HepG2 (cell line): ENCODE data around the gene ACE2. TPM values are rescaled to one million over a fixed set of nuclear protein-coding genes. Genes with fewer than 3 reads are reported as not detected.

Experiments
- ATAC-seq: fragments of 200-7000 bp; cut with Tn5 transposase; 3 replicates; pipeline ENCODE4 v1.9.1; 2020; ENCODE audit warnings: mild to moderate bottlenecking, moderate library complexity
- BruUV-seq: library from RNA; stranded (reverse); fragments of 400-500 nt; replicated peaks from 2 replicates; lab custom pipeline; 2021; lab: Mats Ljungman, UMichigan
- CTCF ChIA-PET: fragments of 300-600 bp; formaldehyde crosslinking; extraction: SDS; loops from one replicate; lab custom pipeline; 2021; ENCODE audit warnings: low total read pairs, inconsistent platforms, low intra/inter-chr PET ratio; lab: Yijun Ruan, JAX
- POLR2A ChIA-PET: fragments of 350-600 bp; sonication (Branson Sonifier 250); formaldehyde crosslinking; loops from one replicate; lab custom pipeline; 2020; ENCODE audit warnings: antibody characterized with exemption, inconsistent platforms; lab: Yijun Ruan, JAX
- DNase-seq: peaks from one replicate; pipeline ENCODE4 v3.0.0-alpha.2; 2015; ENCODE audit warnings: low spot score
- FAIRE-seq: peaks from 3 replicates; lab custom pipeline; 2011; peaks lifted over from hg19 to GRCh38; lab: Jason Lieb, UNC
- H2AFZ ChIP-seq: one replicate; pipeline ENCODE4 v1.6.1; 2011; ENCODE audit warnings: low read length, inconsistent platforms
- H3K27ac ChIP-seq: fragments of 300-600 bp; 3 replicates; pipeline ENCODE4 v1.8.0; 2011; ENCODE audit warnings: mixed run types, mild to moderate bottlenecking, mixed read lengths, low read length, inconsistent platforms; ENCODE audit not compliant: insufficient read depth; ENCODE audit errors: extremely low read length
- H3K27me3 ChIP-seq, 2 experiments: fragments of 200-600 bp in 1 of 2; 2 replicates in 1 of 2; 3 replicates in 1 of 2; pipeline versions ENCODE4 v1.6.0 to v1.8.0; 2011; ENCODE audit warnings: low read length in 2 of 2, mild to moderate bottlenecking in 2 of 2, moderate library complexity in 2 of 2, inconsistent platforms in 1 of 2; ENCODE audit not compliant: insufficient read depth in 2 of 2, control insufficient read depth in 1 of 2
- H3K36me3 ChIP-seq, 2 experiments: fragments of 200-600 bp in 1 of 2; replicated peaks in 1 of 2; 2 replicates in 1 of 2; 3 replicates in 1 of 2; pipeline versions ENCODE4 v1.5.1 to v1.8.0; 2011; ENCODE audit warnings: low read length in 2 of 2, inconsistent platforms in 1 of 2; ENCODE audit not compliant: insufficient read depth in 2 of 2, control insufficient read depth in 1 of 2
- H3K4me1 ChIP-seq: 2 replicates; pipeline ENCODE4 v1.5.1; 2012; ENCODE audit warnings: low read length, inconsistent platforms; ENCODE audit not compliant: insufficient read depth
- H3K4me2 ChIP-seq: 2 replicates; pipeline ENCODE4 v1.6.0; 2011; ENCODE audit warnings: low read depth, low read length, inconsistent platforms
- H3K4me3 ChIP-seq, 3 experiments: fragments of 200-600 bp in 1 of 3; sonication (generic), shearing (Covaris generic) in 1 of 3; replicated peaks in 1 of 3; 2 replicates each; pipeline ENCODE4 v1.5.1; 2011 to 2016; ENCODE audit warnings: low read length in 3 of 3, inconsistent platforms in 2 of 3, low read depth in 2 of 3, mild to moderate bottlenecking in 2 of 3, control low read depth in 1 of 3, mixed read lengths in 1 of 3; ENCODE audit not compliant: insufficient read depth in 1 of 3
- H3K79me2 ChIP-seq: one replicate; pipeline ENCODE4 v1.6.1; 2011; ENCODE audit warnings: low read length, inconsistent platforms; ENCODE audit not compliant: insufficient read depth
- H3K9ac ChIP-seq: 2 replicates; pipeline ENCODE4 v1.6.0; 2011; ENCODE audit warnings: mild to moderate bottlenecking, low read depth, low read length, inconsistent platforms; ENCODE audit not compliant: insufficient read depth
- H3K9me3 ChIP-seq: 2 replicates; pipeline ENCODE4 v1.5.1; 2012; ENCODE audit warnings: mild to moderate bottlenecking, low read length
- H4K20me1 ChIP-seq: 2 replicates; pipeline ENCODE4 v1.6.0; 2011; ENCODE audit warnings: inconsistent platforms, mild to moderate bottlenecking, low read length, moderate library complexity; ENCODE audit not compliant: insufficient read depth
- FOXC1 ChIP-seq: sonication (generic); formaldehyde crosslinking; IDR thresholded peaks from 2 replicates; pipeline ENCODE4 v1.8.0; 2022; ENCODE audit warnings: mild to moderate bottlenecking, missing genetic modification reagents, borderline replicate concordance
- MBD4 ChIP-seq: IDR thresholded peaks from 2 replicates; pipeline ENCODE4 v1.6.1; 2012; ENCODE audit warnings: low read length, inconsistent platforms, borderline replicate concordance
- MYC ChIP-seq: sonication (generic); formaldehyde crosslinking; IDR thresholded peaks from 2 replicates; pipeline ENCODE4 v1.9.0; 2021; ENCODE audit warnings: missing genetic modification reagents, borderline replicate concordance
- NFATC3 ChIP-seq: sonication (generic); formaldehyde crosslinking; IDR thresholded peaks from 2 replicates; pipeline ENCODE4 v1.5.1; 2020; ENCODE audit warnings: mild to moderate bottlenecking, missing genetic modification reagents
- RAD51 ChIP-seq: fragments of 450-650 bp; IDR thresholded peaks from 2 replicates; pipeline ENCODE4 v1.6.1; 2016; ENCODE audit warnings: borderline replicate concordance
- SALL1 ChIP-seq: sonication (generic); formaldehyde crosslinking; IDR thresholded peaks from 2 replicates; pipeline ENCODE4 v1.8.0; 2022; ENCODE audit warnings: mild to moderate bottlenecking, missing genetic modification reagents
- ZNF496 ChIP-seq: sonication (generic); formaldehyde crosslinking; IDR thresholded peaks from 2 replicates; pipeline ENCODE4 v1.8.1; 2023; ENCODE audit warnings: mild to moderate bottlenecking, moderate library complexity, missing genetic modification reagents; ENCODE audit not compliant: insufficient replicate concordance
- ZNF781 ChIP-seq: sonication (generic); formaldehyde crosslinking; IDR thresholded peaks from 2 replicates; pipeline ENCODE4 v1.5.1; 2020; ENCODE audit warnings: borderline replicate concordance, mild to moderate bottlenecking, missing genetic modification reagents; ENCODE audit errors: not compliant biosample characterization
- ZSCAN29 ChIP-seq: sonication (generic); formaldehyde crosslinking; conservative IDR thresholded peaks from 2 replicates; pipeline ENCODE4 v1.4.0; 2020; ENCODE audit warnings: mild to moderate bottlenecking, missing genetic modification reagents
- WGBS: methylation state at CpG from one replicate; pipeline ENCODE4 v1.1.6; 2017; ENCODE audit warnings: low lambda C conversion rate; 5-methylcytosine and 5-hydroxymethylcytosine counted together
- in situ Hi-C: cut with HindIII; loops from 2 replicates; pipeline ENCODE4 v1.10.0; 2017; ENCODE audit warnings: low pct_unique_long_range_greater_than_20kb; ENCODE audit not compliant: extremely low pct_ligation_motif_present
- intact Hi-C: fragments of 100-400 bp; cut with micrococcal nuclease; formaldehyde crosslinking; loops from one replicate; pipeline ENCODE4 v1.10.0; 2022; ENCODE audit not compliant: unreplicated experiment
- polyA plus RNA-seq, 8 experiments: library from polyadenylated mRNA; depleted of rRNA in 3 of 8; stranded (reverse) in 7 of 8; unstranded in 1 of 8; fragments of >200 nt; fragmentation: Illumina TruSeq in 4 of 8; extraction: Trizol in 4 of 8; gene quantifications; 2 replicates each; pipeline versions ENCODE4 v1.2.1 to v1.2.3, GENCODE V29; 2011 to 2016; ENCODE audit warnings: low read depth in 4 of 8, missing spikeins in 1 of 8, mixed read lengths in 1 of 8; ENCODE audit not compliant: insufficient read depth in 1 of 8
- total RNA-seq, 5 experiments: library from RNA; depleted of rRNA; stranded (reverse); fragments of >200 nt; fragmentation: Illumina TruSeq; extraction: Trizol; gene quantifications; 2 replicates each; pipeline ENCODE4 v1.2.3, GENCODE V29; 2016; ENCODE audit warnings: low read depth in 1 of 5
- TF ChIP-seq, protein P1 (sequence below): IDR thresholded peaks from 2 replicates; pipeline ENCODE4 v1.4.0; 2020; ENCODE audit warnings: mild to moderate bottlenecking, missing genetic modification reagents
- TF ChIP-seq, protein P2 (sequence below): sonication (generic); formaldehyde crosslinking; IDR thresholded peaks from 2 replicates; pipeline ENCODE4 v1.4.0; 2020; ENCODE audit warnings: mild to moderate bottlenecking, missing genetic modification reagents
- TF ChIP-seq, protein P3 (sequence below): sonication (generic); formaldehyde crosslinking; IDR thresholded peaks from 2 replicates; pipeline ENCODE4 v1.4.0; 2020; ENCODE audit warnings: mild to moderate bottlenecking, missing genetic modification reagents
- TF ChIP-seq, protein P4 (sequence below): sonication (generic); formaldehyde crosslinking; IDR thresholded peaks from 2 replicates; pipeline ENCODE4 v1.4.0; 2020; ENCODE audit warnings: missing genetic modification reagents
- TF ChIP-seq, protein P5 (sequence below): sonication (generic); formaldehyde crosslinking; conservative IDR thresholded peaks from 2 replicates; pipeline ENCODE4 v1.8.1; 2023; ENCODE audit warnings: missing genetic modification reagents
- TF ChIP-seq, protein P6 (sequence below): sonication (generic); formaldehyde crosslinking; IDR thresholded peaks from 2 replicates; pipeline ENCODE4 v1.4.0; 2020; ENCODE audit warnings: missing genetic modification reagents; ENCODE audit errors: not compliant biosample characterization

Gene ACE2
- total and polyA plus RNA-seq, 2 of the 13 experiments (the other 11 are each of a cell fraction or from before 2014, with no cell fraction given) = 0.46 to 3.1 TPM

DNA sequence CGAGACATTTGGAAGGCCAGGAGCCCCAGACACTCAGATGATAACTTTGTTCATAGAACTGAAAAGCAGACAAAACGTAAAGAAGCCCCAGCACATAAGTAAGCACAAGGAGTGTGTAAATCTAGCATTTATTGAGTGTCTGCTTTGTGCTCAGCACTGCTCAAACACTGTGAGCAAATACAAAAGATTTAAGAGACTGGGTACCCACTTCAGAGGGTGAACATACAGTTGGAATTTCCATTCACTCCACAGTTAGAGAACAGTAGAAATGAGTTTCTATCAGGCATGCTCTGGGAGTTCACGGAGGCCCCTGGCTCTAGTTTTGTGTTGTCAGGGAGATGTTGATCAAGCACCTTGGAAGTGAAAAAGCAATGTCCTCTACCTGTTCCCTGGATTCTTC is 39.8 kb downstream of the ACE2 start:
- DNase-seq = no peak
- WGBS = 19% methylated on average over 3 of the region's 3 CpGs
- POLR2A ChIA-PET = no interaction called here
- H3K79me2 ChIP-seq = no peaks in the 10 kb centered on the region
- no peak overlapping the region for H3K4me2 ChIP-seq
- H3K4me3 ChIP-seq = no peak overlapping the region
- TF ChIP-seq, protein P1, sequence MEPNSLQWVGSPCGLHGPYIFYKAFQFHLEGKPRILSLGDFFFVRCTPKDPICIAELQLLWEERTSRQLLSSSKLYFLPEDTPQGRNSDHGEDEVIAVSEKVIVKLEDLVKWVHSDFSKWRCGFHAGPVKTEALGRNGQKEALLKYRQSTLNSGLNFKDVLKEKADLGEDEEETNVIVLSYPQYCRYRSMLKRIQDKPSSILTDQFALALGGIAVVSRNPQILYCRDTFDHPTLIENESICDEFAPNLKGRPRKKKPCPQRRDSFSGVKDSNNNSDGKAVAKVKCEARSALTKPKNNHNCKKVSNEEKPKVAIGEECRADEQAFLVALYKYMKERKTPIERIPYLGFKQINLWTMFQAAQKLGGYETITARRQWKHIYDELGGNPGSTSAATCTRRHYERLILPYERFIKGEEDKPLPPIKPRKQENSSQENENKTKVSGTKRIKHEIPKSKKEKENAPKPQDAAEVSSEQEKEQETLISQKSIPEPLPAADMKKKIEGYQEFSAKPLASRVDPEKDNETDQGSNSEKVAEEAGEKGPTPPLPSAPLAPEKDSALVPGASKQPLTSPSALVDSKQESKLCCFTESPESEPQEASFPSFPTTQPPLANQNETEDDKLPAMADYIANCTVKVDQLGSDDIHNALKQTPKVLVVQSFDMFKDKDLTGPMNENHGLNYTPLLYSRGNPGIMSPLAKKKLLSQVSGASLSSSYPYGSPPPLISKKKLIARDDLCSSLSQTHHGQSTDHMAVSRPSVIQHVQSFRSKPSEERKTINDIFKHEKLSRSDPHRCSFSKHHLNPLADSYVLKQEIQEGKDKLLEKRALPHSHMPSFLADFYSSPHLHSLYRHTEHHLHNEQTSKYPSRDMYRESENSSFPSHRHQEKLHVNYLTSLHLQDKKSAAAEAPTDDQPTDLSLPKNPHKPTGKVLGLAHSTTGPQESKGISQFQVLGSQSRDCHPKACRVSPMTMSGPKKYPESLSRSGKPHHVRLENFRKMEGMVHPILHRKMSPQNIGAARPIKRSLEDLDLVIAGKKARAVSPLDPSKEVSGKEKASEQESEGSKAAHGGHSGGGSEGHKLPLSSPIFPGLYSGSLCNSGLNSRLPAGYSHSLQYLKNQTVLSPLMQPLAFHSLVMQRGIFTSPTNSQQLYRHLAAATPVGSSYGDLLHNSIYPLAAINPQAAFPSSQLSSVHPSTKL (CRISPR knock-in tag) = no peak
- TF ChIP-seq, protein P2, sequence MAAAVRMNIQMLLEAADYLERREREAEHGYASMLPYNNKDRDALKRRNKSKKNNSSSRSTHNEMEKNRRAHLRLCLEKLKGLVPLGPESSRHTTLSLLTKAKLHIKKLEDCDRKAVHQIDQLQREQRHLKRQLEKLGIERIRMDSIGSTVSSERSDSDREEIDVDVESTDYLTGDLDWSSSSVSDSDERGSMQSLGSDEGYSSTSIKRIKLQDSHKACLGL (CRISPR knock-in tag) = no peak
- TF ChIP-seq, protein P3, sequence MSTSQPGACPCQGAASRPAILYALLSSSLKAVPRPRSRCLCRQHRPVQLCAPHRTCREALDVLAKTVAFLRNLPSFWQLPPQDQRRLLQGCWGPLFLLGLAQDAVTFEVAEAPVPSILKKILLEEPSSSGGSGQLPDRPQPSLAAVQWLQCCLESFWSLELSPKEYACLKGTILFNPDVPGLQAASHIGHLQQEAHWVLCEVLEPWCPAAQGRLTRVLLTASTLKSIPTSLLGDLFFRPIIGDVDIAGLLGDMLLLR (CRISPR knock-in tag) = no peak
- TF ChIP-seq, protein P4, sequence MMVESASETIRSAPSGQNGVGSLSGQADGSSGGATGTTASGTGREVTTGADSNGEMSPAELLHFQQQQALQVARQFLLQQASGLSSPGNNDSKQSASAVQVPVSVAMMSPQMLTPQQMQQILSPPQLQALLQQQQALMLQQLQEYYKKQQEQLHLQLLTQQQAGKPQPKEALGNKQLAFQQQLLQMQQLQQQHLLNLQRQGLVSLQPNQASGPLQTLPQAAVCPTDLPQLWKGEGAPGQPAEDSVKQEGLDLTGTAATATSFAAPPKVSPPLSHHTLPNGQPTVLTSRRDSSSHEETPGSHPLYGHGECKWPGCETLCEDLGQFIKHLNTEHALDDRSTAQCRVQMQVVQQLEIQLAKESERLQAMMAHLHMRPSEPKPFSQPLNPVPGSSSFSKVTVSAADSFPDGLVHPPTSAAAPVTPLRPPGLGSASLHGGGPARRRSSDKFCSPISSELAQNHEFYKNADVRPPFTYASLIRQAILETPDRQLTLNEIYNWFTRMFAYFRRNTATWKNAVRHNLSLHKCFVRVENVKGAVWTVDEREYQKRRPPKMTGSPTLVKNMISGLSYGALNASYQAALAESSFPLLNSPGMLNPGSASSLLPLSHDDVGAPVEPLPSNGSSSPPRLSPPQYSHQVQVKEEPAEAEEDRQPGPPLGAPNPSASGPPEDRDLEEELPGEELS (CRISPR knock-in tag) = no peak
- TF ChIP-seq, protein P5, sequence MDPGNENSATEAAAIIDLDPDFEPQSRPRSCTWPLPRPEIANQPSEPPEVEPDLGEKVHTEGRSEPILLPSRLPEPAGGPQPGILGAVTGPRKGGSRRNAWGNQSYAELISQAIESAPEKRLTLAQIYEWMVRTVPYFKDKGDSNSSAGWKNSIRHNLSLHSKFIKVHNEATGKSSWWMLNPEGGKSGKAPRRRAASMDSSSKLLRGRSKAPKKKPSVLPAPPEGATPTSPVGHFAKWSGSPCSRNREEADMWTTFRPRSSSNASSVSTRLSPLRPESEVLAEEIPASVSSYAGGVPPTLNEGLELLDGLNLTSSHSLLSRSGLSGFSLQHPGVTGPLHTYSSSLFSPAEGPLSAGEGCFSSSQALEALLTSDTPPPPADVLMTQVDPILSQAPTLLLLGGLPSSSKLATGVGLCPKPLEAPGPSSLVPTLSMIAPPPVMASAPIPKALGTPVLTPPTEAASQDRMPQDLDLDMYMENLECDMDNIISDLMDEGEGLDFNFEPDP (CRISPR knock-in tag) = no peak
- TF ChIP-seq, protein P6, sequence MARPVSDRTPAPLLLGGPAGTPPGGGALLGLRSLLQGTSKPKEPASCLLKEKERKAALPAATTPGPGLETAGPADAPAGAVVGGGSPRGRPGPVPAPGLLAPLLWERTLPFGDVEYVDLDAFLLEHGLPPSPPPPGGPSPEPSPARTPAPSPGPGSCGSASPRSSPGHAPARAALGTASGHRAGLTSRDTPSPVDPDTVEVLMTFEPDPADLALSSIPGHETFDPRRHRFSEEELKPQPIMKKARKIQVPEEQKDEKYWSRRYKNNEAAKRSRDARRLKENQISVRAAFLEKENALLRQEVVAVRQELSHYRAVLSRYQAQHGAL (CRISPR knock-in tag) = no peak
- TF ChIP-seq FOXC1 (CRISPR knock-in tag) (no peak), MYC (no peak), ZNF781 (no peak), ZNF496 (CRISPR knock-in tag) (no peak), MBD4 (no peak), RAD51 (no peak), NFATC3 (CRISPR knock-in tag) (no peak), SALL1 (CRISPR knock-in tag) (no peak), ZSCAN29 (CRISPR knock-in tag) (no peak)
- intact Hi-C loops = no loop called here
- ATAC-seq = no peak
- H3K27me3 ChIP-seq = no peaks in the 10 kb centered on the region
- H3K27ac ChIP-seq = no peak overlapping the region
- no peak overlapping the region for H3K9ac ChIP-seq
- H2AFZ ChIP-seq = no peak overlapping the region
- H4K20me1 ChIP-seq = no peaks in the 10 kb centered on the region
- no peak for FAIRE-seq
- H3K4me1 ChIP-seq = 0 out of 2 replicates have a peak, but pooled peaks cover 6% of the 10 kb centered on the region
- in situ Hi-C loops = loop anchor here (10.0 kb wide), 2 partner anchors 56 to 216 kb away; partner anchors contain the start of gene BMX
- no peaks in the 10 kb centered on the region for H3K36me3 ChIP-seq
- no TSS peak for BruUV-seq
- H3K9me3 ChIP-seq = no peaks in the 10 kb centered on the region
- CTCF ChIA-PET = no interaction called here
